Endothelial cell of umbilical vein (primary cell): Measurements from ENCODE around the gene SBSN. TPM values are rescaled to one million over a fixed set of nuclear protein-coding genes. Genes with fewer than 3 reads are reported as not detected.

Experiments used
- BruUV-seq: library from RNA; stranded (reverse); fragments of 400-500 nt; replicated peaks from 2 replicates; lab custom pipeline; 2021; lab: Mats Ljungman, UMichigan
- CTCF ChIA-PET: fragments of 300-600, 350-600 bp; sonication (Branson Sonifier 250); formaldehyde crosslinking; loops from one replicate; lab custom pipeline; 2021; ENCODE audit warnings: antibody characterized with exemption, inconsistent platforms; lab: Charles Lee
- POLR2A ChIA-PET: fragments of 300-600, 350-600 bp; sonication (Branson Sonifier 250); formaldehyde crosslinking; loops from one replicate; lab custom pipeline; 2021; ENCODE audit warnings: antibody characterized with exemption, inconsistent platforms; lab: Charles Lee
- DNase-seq: peaks from one replicate; pipeline ENCODE4 v3.0.0-alpha.2; 2011; ENCODE audit warnings: low read depth, low spot score
- FAIRE-seq: peaks from 2 replicates; lab custom pipeline; 2011; peaks lifted over from hg19 to GRCh38; lab: Jason Lieb, UNC
- H2AFZ ChIP-seq: 2 replicates; pipeline ENCODE4 v1.6.0; 2012; ENCODE audit warnings: low read depth, low read length, control low read depth, inconsistent platforms
- H3K27ac ChIP-seq: 2 replicates; pipeline ENCODE4 v1.5.1; 2011; ENCODE audit warnings: low read depth, mild to moderate bottlenecking, control low read depth, low read length, moderate library complexity; ENCODE audit not compliant: insufficient read depth
- H3K27me3 ChIP-seq, 2 experiments: 2 replicates each; pipeline versions ENCODE4 v1.6.0 to v1.6.1; 2011; ENCODE audit warnings: low read length in 2 of 2, mixed read lengths in 1 of 2; ENCODE audit not compliant: control insufficient read depth in 2 of 2, insufficient read depth in 2 of 2
- H3K36me3 ChIP-seq, 2 experiments: 2 replicates in 1 of 2; 3 replicates in 1 of 2; pipeline ENCODE4 v1.5.1; 2011; ENCODE audit warnings: low read length in 2 of 2, mild to moderate bottlenecking in 1 of 2, moderate library complexity in 1 of 2; ENCODE audit not compliant: control insufficient read depth in 2 of 2, insufficient read depth in 2 of 2; ENCODE audit errors: extremely low read depth in 1 of 2
- H3K4me1 ChIP-seq: 3 replicates; pipeline ENCODE4 v1.5.1; 2011; ENCODE audit warnings: mild to moderate bottlenecking, low read length; ENCODE audit not compliant: control insufficient read depth, insufficient read depth; ENCODE audit errors: extremely low read depth
- H3K4me2 ChIP-seq: 2 replicates; pipeline ENCODE4 v1.6.1; 2011; ENCODE audit warnings: low read length, control low read depth, mixed read lengths; ENCODE audit not compliant: insufficient read depth
- H3K4me3 ChIP-seq, 3 experiments: fragments of 200-600 bp in 1 of 3; sonication (generic), shearing (Covaris generic) in 1 of 3; replicated peaks in 1 of 3; 2 replicates each; pipeline ENCODE4 v1.5.1; 2011 to 2016; ENCODE audit warnings: control low read depth in 3 of 3, low read length in 3 of 3, mild to moderate bottlenecking in 2 of 3, inconsistent platforms in 1 of 3, low read depth in 1 of 3, moderate library complexity in 1 of 3; ENCODE audit not compliant: insufficient read depth in 1 of 3
- H3K79me2 ChIP-seq: 2 replicates; pipeline ENCODE4 v1.6.0; 2012; ENCODE audit warnings: low read length, inconsistent platforms; ENCODE audit not compliant: control insufficient read depth, insufficient read depth
- H3K9ac ChIP-seq: replicated peaks from 2 replicates; pipeline ENCODE3; 2011; ENCODE audit warnings: low read length, control low read depth; ENCODE audit not compliant: insufficient read depth; ENCODE audit errors: extremely low read depth
- H3K9me1 ChIP-seq: replicated peaks from 3 replicates; pipeline ENCODE4 v1.6.0; 2011; ENCODE audit warnings: mild to moderate bottlenecking, low read length; ENCODE audit not compliant: control insufficient read depth, insufficient read depth; ENCODE audit errors: extremely low read depth
- H3K9me3 ChIP-seq: replicated peaks from 2 replicates; pipeline ENCODE4 v1.5.1; 2012; ENCODE audit warnings: low read length, inconsistent platforms; ENCODE audit not compliant: control insufficient read depth, insufficient read depth
- H4K20me1 ChIP-seq: replicated peaks from 2 replicates; pipeline ENCODE3; 2011; ENCODE audit warnings: mild to moderate bottlenecking, low read length; ENCODE audit not compliant: control insufficient read depth, insufficient read depth; ENCODE audit errors: extremely low read depth
- CTCF ChIP-seq, 2 donors: IDR thresholded peaks; 1 replicate in 1 of 2; 2 replicates in 1 of 2; pipeline ENCODE4 v1.5.1; 2011; ENCODE audit warnings: low read length in 2 of 2, mild to moderate bottlenecking in 2 of 2, moderate library complexity in 2 of 2, control low read depth in 1 of 2, inconsistent platforms in 1 of 2, low read depth in 1 of 2; ENCODE audit not compliant: insufficient read depth in 1 of 2; ENCODE audit errors: extremely low read depth in 1 of 2
- EZH2 ChIP-seq: IDR thresholded peaks from 2 replicates; pipeline ENCODE4 v1.6.1; 2012; ENCODE audit warnings: borderline replicate concordance, low read depth, mild to moderate bottlenecking, moderate library complexity, low read length, inconsistent platforms; ENCODE audit not compliant: severe bottlenecking
- FOS ChIP-seq: IDR thresholded peaks from 2 replicates; pipeline ENCODE4 v1.6.1; 2011; ENCODE audit warnings: mild to moderate bottlenecking, low read length, moderate library complexity, borderline replicate concordance; ENCODE audit not compliant: insufficient read depth
- GATA2 ChIP-seq: IDR thresholded peaks from 2 replicates; pipeline ENCODE4 v1.7.0; 2011; ENCODE audit warnings: low read depth, mild to moderate bottlenecking, moderate library complexity, mixed read lengths, low read length; ENCODE audit not compliant: insufficient read length, insufficient read depth
- JUN ChIP-seq: IDR thresholded peaks from 2 replicates; pipeline ENCODE4 v1.6.1; 2011; ENCODE audit warnings: borderline replicate concordance, low read depth; ENCODE audit not compliant: insufficient read length, insufficient read depth
- MYC ChIP-seq: IDR thresholded peaks from one replicate; pipeline ENCODE4 v1.6.1; 2011; ENCODE audit warnings: mild to moderate bottlenecking, low read depth, low read length
- POLR2A ChIP-seq: IDR thresholded peaks from 2 replicates; pipeline ENCODE4 v1.6.1; 2012; ENCODE audit warnings: low read depth, mild to moderate bottlenecking, control low read depth, low read length
- POLR2AphosphoS5 ChIP-seq: IDR thresholded peaks from 2 replicates; pipeline ENCODE4 v1.6.1; 2012; ENCODE audit warnings: low read depth, mild to moderate bottlenecking, control low read depth, low read length, moderate library complexity; ENCODE audit not compliant: insufficient read depth
- dilution Hi-C: fragments of 300-500 bp; cut with MboI; formaldehyde crosslinking; loops from one replicate; pipeline ENCODE4 v1.15.0; 2019; ENCODE audit warnings: low sequenced_read_pairs; ENCODE audit not compliant: extremely low pct_ligation_motif_present
- intact Hi-C: fragments of 100-400 bp; cut with micrococcal nuclease; formaldehyde crosslinking; loops from one replicate; pipeline ENCODE4 v1.10.0; 2022
- polyA plus RNA-seq, 4 experiments: library from polyadenylated mRNA; depleted of rRNA in 3 of 4; stranded (reverse) in 3 of 4; unstranded in 1 of 4; fragments of >200 nt; gene quantifications; 2 replicates each; pipeline versions ENCODE4 v1.2.1 to v1.2.3, GENCODE V29; 2011 to 2012; ENCODE audit warnings: missing spikeins in 1 of 4
- total RNA-seq: library from RNA; stranded (reverse); gene quantifications from 2 replicates; pipeline ENCODE4 v1.2.3, GENCODE V29; 2021
- TF ChIP-seq, protein P1 (sequence below): IDR thresholded peaks from 2 replicates; pipeline ENCODE4 v1.6.1; 2011; ENCODE audit not compliant: insufficient read depth, insufficient read length

Gene SBSN
- total and polyA plus RNA-seq, 2 donors (not counting 3 experiments of a cell fraction or from before 2014, with no cell fraction given) = not detected

- no peak overlapping the region for H3K9ac ChIP-seq
- H3K27ac ChIP-seq = no peak overlapping the region
- DNase-seq = peak; percentile 44
- FAIRE-seq = peak; percentile 56
- H3K36me3 ChIP-seq = no peaks in the 10 kb centered on the region
- TF ChIP-seq JUN = no peak
- TF ChIP-seq CTCF (IDR thresholded peaks at IDR 0.05; ENCODE audit: extremely low read depth in 1 of 2, insufficient read depth in 1 of 2, low read depth in 1 of 2, low read length in 2 of 2) = peak; percentile 82 to 98
- intact Hi-C loops (loop anchor here (1.0 kb wide), 3 partner anchors 143 to 428 kb away; no protein-coding TSS in a partner anchor), dilution Hi-C loops (no loop called here)
- ChIA-PET POLR2A (no interaction called here), CTCF (interaction anchor here (0.6 to 2.8 kb wide), 31 partner anchors 9 to 431 kb away, joined by 3 to 118 read pairs (median 4); partner anchors contain the start of genes FFAR1, FFAR3, FXYD7 and USF2)
- no peak overlapping the region for H3K4me3 ChIP-seq
- no peaks in the 10 kb centered on the region for H3K9me1 ChIP-seq
- H3K4me2 ChIP-seq = no peak overlapping the region
- no peaks in the 10 kb centered on the region for H3K4me1 ChIP-seq
- BruUV-seq = no TSS peak
- no peaks in the 10 kb centered on the region for H3K27me3 ChIP-seq
- no peaks in the 10 kb centered on the region for H3K79me2 ChIP-seq
- H2AFZ ChIP-seq = no peak overlapping the region
- no peaks in the 10 kb centered on the region for H4K20me1 ChIP-seq
- no peaks in the 10 kb centered on the region for H3K9me3 ChIP-seq
These were observed 32.7 kb downstream of the SBSN start for GRCh38 chr19:35495107-35496064.

GRCh38 chr19:35493971-35494370 is 34.1 kb downstream of the SBSN start:
- Histone ChIP-seq H3K27me3 (no peaks in the 10 kb centered on the region), H3K9me1 (no peaks in the 10 kb centered on the region), H3K9me3 (no peaks in the 10 kb centered on the region), H3K4me3 (no peak overlapping the region), H3K27ac (no peak overlapping the region), H4K20me1 (no peaks in the 10 kb centered on the region), H3K79me2 (no peaks in the 10 kb centered on the region), H3K4me2 (no peak overlapping the region), H3K9ac (no peak overlapping the region), H3K4me1 (no peaks in the 10 kb centered on the region), H3K36me3 (no peaks in the 10 kb centered on the region), H2AFZ (no peak overlapping the region)
- CTCF ChIA-PET = interaction anchor here (2.8 to 3.2 kb wide), 2 partner anchors 11 to 141 kb away, joined by 19 to 29 read pairs; no protein-coding TSS in a partner anchor
- intact Hi-C loops = no loop called here
- no TSS peak for BruUV-seq
- dilution Hi-C loops = no loop called here
- POLR2A ChIA-PET = no interaction called here
- DNase-seq = no peak
- TF ChIP-seq POLR2AphosphoS5 = no peak
- no peak for TF ChIP-seq POLR2A
- no peak for TF ChIP-seq MYC
- TF ChIP-seq EZH2 = no peak
- TF ChIP-seq, protein P1, sequence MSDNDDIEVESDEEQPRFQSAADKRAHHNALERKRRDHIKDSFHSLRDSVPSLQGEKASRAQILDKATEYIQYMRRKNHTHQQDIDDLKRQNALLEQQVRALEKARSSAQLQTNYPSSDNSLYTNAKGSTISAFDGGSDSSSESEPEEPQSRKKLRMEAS = no peak
- no peak for TF ChIP-seq GATA2
- no peak for TF ChIP-seq FOS
- no peak for TF ChIP-seq JUN
- no peak for TF ChIP-seq CTCF (IDR thresholded peaks at IDR 0.05; ENCODE audit: extremely low read depth in 1 of 2, insufficient read depth in 1 of 2, low read depth in 1 of 2, low read length in 2 of 2)
- no peak for FAIRE-seq
